Stimulated activated CD4-positive, alpha-beta T cell treated with anti-CD3 and anti-CD28 coated beads, Interleukin-4, amount 100 ng/mL, for 24 hours (primary cell): ENCODE results near the gene PHF3.

Experiments
- DNase-seq: peaks from one replicate; pipeline ENCODE4 v3.0.0-alpha.2; 2020

The PHF3 gene

DNA sequence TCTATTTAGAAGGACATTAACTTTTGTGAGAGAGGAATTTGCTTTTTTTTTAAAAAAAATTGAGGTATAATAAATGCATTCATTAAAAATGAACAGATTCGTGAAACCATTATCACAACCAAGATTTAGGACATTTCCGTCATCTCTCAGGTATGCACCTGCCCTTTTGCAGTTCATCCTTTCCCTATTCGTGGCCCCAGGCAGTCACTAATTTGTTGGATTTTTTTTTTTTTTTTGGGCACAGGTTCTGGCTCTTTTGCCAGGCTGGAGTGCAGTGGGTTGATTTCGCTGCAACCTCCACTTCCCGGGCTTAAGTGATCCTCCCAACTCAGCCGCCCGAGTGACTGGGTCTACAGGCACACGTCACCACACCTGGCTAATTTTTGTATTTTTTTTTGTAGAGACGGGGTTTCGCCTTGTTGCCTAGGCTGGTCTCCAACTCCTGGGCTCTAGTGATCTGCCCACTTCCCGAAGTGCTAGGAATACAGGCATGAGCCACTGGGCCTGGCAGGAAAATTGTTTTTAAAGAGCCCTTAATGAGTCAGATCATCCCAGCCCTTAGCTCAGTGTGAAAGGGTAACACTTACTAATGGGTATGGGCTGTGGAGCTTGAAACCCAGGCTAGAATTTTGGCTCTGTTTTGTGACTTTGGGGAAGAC is 9.2 kb downstream of the PHF3 start:
- DNase-seq = no peak

DNA sequence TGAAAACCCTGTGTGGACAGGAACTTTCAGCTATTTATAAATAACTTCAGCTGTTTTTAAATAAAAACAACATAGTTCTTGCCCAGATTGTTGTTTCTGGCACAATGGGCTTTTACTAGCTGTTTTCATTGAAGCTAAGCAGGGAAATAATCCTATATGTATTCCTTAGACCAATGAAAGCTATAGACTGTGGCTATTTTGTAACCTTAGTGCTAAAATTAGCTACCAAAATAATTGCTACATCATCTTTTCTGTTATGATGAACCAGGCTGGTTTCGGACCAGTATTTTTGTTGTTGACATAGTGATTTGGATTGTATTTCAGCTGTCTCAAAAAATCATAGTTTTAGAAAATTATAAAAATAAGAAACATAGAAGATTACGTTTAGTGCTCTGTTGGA is 13.7 kb downstream of the PHF3 start:
- DNase-seq = no peak

DNA sequence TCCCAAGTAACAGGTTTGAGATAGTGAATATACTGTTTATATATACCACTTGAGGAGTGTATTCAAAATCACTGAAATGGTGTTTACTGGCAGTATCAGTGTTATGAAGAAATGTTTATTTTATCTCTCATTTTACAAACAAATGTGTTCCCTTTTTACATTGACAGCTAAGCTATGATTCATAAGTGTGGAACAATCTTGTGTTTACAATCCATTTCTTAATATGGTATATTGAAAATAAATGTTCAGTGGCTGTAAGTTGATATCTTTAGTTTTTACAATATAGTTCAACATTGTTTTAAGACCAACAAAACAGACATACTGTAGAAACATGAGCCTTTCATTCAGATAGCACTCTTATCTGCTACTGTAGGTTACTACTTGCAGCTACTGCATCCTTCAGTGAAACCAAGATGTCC is 14.3 kb downstream of the PHF3 start:
- no peak for DNase-seq

DNA sequence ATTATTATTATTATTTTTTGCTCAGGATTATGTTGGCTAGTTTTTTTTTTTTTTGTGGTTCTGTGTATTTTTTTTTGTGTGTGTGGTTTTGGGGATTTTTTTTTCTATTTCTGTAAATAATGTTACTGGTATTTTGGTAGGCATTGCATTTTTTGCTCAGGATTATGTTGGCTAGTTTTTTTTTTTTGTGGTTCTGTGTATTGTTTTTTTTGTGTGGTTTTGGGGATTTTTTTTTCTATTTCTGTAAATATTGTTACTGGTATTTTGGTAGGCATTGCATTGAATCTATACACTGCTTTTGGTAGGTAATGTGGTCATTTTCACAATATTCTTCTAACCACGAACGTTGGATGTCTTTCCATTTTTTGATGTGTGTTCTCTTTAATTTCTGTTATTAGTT is 17.4 kb downstream of the PHF3 start:
- no peak for DNase-seq

DNA sequence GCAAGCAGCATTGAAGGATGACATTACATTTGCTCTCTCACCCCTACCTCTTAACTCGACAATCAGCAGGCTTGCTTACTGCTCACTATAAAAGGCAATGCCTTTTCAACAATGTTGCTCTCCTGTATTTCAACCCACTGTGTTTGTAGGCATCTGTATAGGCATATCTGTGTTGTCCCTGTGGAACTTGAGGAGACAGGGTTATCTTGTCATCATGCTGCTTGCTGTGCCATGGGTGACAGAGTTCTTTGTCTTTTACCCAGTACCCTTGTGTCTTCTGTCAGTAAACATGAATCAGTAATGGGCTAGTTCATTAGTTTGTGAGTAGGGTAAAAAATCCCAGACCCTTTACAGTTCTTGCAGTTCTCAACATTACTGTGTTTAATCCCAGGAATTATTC is 25.2 kb downstream of the PHF3 start:
- DNase-seq = no peak

DNA sequence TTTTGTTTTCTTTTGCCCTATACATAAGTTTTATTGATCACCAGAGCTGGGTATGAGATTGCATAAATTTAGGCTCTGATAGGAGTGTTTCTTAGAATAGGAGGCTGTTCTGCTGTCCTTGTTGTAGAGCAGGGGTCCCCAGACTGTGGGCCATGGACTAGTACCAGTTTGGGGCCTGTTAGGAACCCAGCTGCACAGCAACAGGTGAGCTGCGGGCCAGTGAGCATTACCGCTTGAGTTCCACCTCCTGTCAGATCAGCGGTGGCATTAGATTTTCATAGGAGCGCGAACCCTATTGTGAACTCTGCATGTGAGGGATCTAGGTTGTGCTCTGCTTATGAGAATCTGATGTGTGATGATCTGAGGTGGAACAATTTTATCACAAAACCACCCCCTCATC is 26.2 kb downstream of the PHF3 start:
- DNase-seq = no peak

DNA sequence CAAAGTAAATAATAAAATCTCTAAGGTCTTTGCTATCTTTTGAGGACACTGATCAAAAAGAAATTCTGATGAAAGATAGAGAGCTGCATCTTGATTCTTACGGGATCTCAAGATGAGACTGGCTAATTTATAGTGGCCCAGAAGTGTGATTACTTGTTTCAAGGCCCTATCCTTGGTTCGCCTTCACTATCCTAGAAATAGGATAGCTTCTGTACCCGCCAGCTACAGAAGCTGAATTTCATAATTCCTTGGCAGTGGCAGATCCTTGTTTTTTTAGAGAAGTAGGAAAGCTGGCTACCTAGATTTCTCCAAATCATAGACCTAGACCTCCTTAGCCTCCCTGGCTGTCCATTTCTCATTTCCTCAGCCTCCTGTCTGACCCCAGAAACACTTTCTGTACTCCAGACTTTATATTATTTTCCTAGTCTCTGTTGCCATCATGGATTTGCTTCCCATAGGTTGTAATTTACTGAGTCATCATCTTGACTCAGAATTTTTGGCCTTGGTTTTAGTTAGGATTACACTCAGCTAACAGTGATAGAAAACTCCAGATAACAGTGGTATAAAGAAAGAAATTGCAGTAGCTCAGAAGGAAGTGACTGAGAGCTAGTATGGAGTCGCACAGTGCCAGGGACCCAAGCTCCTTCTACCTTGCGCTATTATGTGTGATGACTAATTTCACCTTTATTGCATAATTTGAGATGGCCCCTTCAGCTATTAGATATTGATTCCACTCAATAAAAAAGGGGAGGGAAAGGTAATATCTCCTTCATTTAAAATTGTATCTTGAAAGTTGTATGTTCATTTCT is 27.7 kb downstream of the PHF3 start:
- no peak for DNase-seq

DNA sequence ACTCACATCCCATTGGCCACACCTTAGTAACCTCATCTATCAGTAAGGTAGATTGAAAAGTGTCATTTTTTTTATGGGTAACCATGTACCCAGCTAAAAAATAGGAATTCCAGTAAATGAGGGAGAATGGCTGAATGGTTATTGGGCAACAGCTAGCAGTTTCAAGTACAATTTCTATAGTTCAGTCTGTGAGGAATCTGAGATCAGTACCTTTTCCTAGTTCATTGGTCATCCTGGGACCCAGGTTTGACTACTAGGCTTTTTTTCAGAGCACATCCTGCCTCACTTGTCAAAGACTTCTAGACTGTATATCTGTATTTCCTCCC is 28.3 kb downstream of the PHF3 start:
- DNase-seq = no peak

DNA sequence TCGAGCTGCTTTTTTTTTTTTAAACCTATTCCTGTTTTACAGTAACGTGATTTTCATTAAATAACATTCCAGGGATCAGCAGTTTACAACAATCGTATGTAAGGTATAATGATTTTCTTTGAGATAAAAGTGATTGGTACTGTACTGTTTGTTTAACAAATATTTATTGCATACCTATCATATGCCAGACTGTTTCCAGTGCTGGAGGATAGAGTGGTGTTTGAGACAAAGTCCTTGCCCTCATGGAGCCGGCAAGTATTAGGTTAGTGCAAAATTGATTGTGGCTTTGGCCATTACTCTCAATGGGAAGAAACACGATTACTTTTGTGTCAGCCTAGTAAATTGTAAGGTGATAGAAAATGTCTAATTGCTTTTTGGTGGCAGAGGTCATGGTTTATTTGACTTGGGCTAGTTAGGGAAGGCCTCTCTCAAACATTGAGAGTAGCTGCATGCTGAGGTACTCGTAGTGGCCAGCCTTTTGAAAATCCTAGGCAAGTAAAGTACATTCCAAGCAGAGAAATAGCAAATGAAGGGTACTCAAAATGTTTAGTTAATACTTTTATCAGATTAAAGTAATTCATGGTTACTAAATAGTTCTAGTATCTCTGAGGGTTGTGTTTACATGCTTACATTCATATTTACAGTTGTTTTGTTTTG is 35.6 kb downstream of the PHF3 start:
- no peak for DNase-seq

DNA sequence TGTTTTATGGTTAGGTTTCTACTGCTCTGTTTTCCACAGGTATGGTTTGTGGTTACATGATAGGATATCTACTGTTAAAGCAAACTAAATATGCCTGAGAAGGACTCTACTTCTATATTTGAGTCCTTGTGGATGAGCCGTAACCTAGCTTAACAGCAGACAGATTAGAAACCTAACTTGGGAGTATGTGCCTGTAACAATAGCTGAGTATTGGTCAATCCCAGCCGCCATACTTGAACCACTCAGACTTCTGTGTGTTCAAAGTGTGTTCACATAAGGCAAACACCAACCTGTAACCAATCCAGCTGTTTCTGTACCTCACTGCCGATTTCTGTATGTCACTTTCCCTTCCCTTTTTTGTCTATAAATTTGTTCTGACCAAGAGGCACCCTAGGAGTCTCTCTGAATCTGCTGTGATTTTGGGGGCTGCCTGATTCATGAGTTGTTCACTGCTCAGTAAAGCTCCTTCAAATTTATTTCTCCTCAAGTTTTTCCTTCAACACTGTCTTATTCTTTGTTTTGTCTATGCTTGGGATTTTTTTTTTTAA is 37.1 kb downstream of the PHF3 start:
- DNase-seq = no peak

DNA sequence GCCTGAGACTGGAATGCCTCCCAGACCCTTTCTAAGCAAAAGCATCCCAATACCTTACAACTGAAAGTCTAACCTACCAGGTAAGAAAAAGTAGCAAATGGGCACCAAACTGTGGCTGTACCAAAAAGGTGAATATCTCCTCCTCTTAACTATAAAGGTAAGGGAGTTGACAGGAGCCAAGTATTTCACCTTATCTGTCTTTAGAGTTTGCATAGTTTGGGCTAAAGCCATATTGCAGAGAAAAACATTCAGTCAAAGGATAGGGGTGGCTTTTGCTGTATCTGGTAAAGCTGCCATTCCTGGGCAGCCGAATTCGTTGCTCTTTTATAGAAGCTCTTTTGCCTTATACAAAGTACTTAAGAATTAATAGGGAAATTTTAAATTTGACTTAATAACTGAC is 38.1 kb downstream of the PHF3 start:
- no peak for DNase-seq

DNA sequence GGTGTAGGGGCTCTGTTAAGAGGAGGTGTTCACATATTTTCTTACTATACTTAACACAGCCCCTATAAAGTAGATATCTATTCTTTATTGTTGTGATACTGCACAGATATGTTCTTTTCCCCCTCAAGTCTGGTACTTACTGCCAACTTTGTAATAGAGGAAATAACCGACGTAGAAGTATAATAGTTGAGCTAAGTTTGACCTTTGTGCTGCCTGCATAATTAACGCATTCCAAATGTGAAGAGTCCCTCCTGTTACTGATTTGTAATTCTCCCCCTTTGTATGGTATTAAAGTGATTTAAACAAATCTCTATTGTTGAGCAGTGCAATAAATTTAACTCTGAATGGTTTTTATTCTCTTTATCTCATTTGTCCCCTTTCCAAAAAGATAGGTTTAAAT is 39.0 kb downstream of the PHF3 start:
- no peak for DNase-seq

DNA sequence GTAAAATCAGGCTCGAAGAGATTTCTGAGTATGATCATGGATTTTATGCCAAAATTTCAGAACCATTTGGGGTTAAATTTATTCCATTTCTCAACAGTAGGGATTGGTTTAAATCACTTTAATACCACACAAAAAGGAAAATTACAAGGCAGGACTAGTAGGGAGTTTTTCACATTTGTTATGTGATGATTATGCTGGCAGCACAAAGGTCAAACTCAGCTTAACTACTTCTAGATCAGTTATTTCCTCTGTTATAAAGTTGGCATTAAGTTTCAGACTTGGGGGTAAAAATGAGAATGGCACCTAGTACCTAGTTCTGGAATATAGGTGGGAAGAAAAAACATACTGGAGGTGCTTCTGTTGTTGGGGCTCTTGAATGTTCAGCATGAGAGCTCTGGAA is 39.5 kb downstream of the PHF3 start:
- no peak for DNase-seq

DNA sequence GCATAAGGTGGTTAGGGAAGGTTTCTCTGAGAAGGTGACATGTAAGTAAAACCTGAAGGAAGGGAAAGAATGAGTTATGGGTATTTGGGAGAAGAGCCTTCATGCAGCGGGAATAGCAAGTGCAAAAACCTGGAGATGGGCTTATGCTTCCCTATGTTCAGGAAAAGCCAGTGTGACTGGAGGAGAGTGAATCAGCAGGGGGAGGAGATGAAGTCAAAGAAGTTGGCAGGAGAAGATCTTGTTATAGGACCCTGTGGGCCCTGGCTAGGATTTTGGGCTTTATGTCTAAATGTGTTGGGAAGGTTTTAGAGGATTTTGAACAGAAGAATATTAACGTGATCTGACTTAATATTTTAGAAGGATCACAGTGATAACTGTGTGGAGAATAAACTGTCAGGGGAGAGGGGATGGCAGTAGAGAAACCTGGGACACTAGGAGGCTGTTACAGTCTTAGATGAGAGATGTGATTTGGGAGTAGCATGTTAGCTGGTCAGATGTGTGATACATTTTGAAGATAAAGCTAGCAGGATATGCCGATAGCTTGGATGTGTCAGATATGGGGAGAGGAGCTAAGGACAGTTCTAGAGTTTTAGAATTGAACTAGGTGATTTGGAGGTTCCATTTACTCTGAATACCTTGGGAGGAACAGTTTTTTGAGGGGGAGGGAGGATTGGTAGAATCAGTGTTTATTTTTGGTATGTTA is 41.0 kb downstream of the PHF3 start:
- DNase-seq = no peak

DNA sequence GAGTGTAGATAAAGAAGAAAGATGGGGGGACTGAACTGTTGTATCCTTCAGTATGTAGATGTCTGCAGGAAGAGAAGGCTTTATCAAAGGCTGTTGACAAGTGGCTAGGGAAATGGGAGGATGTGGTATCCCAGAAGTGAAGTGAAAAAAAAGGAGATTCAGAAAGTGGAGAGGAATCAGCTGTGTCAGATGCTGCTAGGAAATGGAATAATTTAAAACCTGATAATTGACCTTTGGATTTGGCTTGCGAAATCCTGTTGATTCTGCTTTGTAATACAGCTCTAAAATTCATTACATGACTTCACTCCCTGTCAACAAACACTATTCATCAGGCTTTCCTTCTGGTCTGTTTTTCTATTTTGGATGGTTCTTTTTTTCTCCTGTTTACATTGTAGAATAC is 41.7 kb downstream of the PHF3 start:
- DNase-seq = no peak

DNA sequence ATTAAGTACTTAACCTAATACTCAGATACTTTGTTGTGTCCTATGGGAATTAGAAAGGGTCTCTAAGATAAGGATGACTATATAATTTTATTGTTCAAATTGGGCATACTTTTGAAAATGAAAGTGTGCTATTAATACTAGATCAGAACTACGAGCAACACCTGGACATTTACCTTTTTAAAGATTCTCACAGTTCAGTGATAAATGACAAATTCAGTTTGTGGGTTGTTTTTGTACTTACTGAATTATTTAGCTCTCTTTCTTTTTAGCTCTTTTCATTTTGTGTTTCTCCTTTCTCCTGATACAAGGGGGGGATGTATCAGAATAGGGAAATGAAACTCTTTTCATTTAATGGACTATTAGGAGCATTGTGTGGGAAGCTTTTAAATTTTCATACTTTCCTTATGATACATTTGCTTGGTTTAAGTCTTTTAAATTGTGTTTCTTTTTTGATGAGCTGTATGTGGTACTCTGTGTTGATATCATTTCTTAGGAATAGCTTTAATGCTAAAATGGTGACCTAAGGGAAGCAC is 47.5 kb downstream of the PHF3 start:
- DNase-seq = no peak

DNA sequence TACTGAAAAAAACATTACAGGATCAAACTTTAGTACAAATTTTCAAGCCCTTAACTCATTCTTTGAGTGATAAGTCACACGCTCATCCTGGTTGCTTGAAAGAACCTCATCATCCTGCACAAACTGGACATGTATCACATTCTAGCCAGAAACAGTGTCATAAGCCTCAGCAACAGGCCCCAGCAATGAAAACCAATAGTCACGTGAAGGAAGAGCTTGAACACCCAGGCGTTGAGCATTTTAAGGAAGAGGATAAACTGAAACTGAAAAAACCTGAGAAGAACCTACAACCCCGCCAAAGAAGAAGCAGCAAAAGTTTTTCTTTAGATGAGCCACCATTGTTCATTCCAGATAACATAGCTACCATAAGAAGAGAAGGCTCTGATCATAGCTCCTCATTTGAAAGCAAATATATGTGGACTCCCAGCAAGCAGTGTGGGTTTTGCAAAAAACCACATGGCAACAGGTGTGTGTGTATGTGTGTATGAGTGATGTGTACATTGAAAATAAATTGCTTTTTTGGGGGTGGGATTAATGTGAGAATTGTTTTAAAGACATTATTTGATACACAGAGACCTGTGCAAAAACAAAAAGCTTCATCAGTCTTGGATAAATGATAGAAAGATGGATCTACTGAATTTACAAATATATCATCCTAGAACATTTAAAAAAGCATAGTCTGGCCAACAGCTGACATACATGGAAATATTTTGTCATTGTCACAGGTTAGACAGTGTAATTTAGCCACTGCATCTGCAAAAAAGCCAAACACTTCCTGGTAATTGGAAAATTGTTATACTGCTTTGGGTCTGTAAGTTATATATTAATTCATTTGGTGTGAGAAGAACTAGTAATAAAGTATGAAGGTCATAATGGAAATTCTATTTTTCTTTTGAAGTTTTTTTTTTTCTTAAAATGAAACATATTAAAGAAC is 50.1 kb downstream of the PHF3 start:
- DNase-seq = no peak

DNA sequence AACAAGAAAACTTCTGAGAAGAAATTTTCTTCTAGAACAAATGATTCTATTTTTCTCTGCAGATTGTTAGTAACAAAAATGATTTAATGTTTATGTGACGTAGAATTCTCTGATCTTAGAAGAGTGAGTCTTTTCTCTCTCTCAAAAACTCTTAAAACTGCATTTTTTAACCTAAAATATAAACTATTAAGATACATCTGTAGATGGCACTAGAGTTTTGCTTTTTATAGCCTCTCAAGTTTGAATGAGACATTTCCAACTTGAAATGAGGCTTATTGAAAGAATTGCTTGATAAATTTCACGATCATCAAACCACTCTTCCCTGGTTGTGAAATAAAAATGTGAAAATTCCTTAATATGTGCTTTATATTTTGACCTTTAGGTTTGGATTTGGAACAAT is 53.8 kb downstream of the PHF3 start:
- DNase-seq = no peak

DNA sequence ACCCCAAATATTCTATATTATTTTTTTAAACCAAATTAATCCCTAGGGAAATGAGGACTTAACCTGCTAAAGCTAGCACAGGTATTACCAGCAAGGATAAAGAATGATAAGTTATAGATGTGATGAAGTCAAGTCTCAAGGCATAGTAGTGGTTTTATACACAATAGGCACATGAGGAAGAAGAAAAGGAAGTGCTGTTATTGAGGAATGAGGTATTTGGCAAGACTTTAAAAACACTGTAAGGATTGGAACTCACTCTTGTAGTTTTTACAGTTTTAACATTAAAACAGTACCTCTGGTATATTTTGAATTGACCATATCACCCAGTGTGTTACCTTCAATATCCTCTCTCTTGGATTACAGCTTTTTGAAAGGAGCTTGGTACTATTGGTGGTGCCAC is 54.6 kb downstream of the PHF3 start:
- no peak for DNase-seq

DNA sequence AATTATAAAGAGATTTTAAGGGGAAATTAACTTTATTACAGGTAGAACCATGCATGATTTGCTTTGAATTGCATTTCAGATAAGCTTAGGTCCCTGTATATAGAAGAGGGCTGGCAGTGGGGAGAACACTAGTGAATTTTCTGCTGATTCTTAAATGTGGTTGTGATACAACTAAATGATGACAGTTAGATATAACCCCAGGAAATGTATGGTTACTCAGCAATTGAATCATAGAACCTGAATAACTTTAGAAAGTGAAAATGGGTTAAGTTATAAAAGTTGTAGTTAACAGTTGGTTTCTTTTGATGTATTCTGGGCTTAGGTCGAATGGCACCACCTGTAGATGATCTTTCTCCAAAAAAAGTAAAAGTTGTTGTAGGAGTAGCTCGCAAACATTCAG is 70.1 kb downstream of the PHF3 start:
- no peak for DNase-seq

DNA sequence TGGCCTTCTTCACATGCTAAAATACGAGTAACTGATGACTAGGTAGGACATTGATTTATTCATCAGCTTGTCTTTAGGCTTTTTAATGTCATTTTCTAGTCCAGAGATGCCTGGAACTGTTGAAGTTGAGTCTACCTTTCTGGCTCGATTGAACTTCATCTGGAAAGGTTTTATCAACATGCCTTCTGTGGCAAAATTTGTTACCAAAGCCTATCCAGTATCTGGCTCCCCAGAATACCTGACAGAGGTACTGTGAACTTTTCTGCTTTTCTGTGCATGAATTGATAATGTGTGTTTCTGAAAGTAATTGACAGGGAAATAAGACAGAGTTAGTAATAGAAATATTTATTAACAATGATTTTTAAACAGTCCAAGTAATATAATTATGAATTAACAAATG is 71.0 kb downstream of the PHF3 start:
- DNase-seq = no peak

DNA sequence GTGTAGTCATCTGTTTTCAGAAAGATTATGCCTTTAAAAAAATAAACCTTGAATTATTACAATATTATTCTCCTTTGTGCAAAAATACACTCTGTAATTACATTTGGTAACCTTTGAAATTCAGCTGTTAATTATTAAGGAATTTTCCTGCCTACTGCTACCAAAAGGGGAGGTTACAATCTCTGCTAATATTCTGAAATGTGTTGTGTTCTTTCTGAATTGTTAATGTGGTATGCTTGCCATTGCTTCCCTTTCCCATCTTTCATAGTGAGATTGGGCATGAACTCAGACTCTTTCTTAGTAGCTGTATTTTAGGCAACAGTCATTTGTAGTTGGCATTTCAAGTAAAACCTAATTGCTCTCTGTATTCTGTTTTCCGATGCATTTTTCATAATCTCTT is 73.0 kb downstream of the PHF3 start:
- DNase-seq = no peak
